Right forelimb (tissue), 1 donor: ENCODE measurements around the gene LRTM1.

Experiments used
- DNase-seq: peaks from one replicate; pipeline ENCODE4 v3.0.0-alpha.2; 2018

Gene LRTM1

GRCh38 chr3:54889731-54890130, 38.1 kb downstream of the LRTM1 start:
- no peak for DNase-seq

- no peak for DNase-seq
These were observed 39.0 kb downstream of the LRTM1 start for GRCh38 chr3:54888873-54889272.

GRCh38 chr3:54888162-54888561, 39.7 kb downstream of the LRTM1 start:
- DNase-seq: no peak

- DNase-seq: no peak
These were observed 45.6 kb downstream of the LRTM1 start for GRCh38 chr3:54882129-54882833.

GRCh38 chr3:54878145-54878544, 49.7 kb downstream of the LRTM1 start:
- no peak for DNase-seq

GRCh38 chr3:54877730-54878129, 50.1 kb downstream of the LRTM1 start:
- no peak for DNase-seq

- DNase-seq: no peak
These were observed 51.2 kb downstream of the LRTM1 start for GRCh38 chr3:54876694-54877093.

- DNase-seq: no peak
These were observed 52.1 kb downstream of the LRTM1 start for GRCh38 chr3:54875596-54876268.

GRCh38 chr3:54874816-54875556, 52.9 kb downstream of the LRTM1 start:
- DNase-seq: no peak

GRCh38 chr3:54873059-54874010, 54.5 kb downstream of the LRTM1 start:
- no peak for DNase-seq

- no peak for DNase-seq
These were observed 56.0 kb downstream of the LRTM1 start for GRCh38 chr3:54871867-54872266.

- no peak for DNase-seq
These were observed 57.4 kb downstream of the LRTM1 start for GRCh38 chr3:54870423-54870822.
